ENCODE data around the gene ANKS6. TPM values are rescaled to one million over a fixed set of nuclear protein-coding genes. Genes with fewer than 3 reads are reported as not detected.

Gene ANKS6
- total and polyA plus RNA-seq, 4 donors: 16.7 to 35.5 (median 25.0) TPM

- H3K27me3 ChIP-seq (ENCODE audit: control insufficient read depth in 3 of 3, insufficient read depth in 3 of 3, low read length in 2 of 3): peaks cover 0 to 3% (median 0%) of the 10 kb centered on the region in 3 donors
- no peak for ATAC-seq (ENCODE audit: insufficient read depth, low FRiP score)
These were observed 101.4 kb downstream of the ANKS6 start for GRCh38 chr9:98694943-98695342.

DNA sequence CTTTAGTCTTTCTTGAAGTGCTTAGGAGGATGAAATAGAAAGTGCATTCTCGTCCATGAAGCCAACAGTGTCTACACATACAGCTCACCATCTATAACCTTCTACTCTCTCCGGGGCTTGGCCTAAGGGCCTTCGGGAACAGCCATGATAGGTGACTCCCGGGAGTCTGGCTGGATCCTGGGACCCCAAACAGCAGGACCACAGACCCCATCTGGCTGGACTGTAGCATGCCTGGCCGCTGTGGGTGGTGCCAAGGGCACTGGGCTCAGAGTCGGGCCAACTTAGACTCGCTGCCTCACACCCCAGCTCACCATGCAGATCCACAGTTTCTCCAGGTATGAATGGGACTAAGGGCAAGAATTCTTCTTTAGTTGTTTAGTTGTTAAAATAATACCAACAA is 104.0 kb downstream of the ANKS6 start:
- no peaks in the 10 kb centered on the region for H3K36me3 ChIP-seq (ENCODE audit: control insufficient read depth in 4 of 4, insufficient read depth in 4 of 4, low read length in 4 of 4)
- 91 to 94% methylated on average over 7 of the region's 7 CpGs for WGBS, 2 donors
- H3K4me3 ChIP-seq: no peak overlapping the region
- TF ChIP-seq, protein P1, sequence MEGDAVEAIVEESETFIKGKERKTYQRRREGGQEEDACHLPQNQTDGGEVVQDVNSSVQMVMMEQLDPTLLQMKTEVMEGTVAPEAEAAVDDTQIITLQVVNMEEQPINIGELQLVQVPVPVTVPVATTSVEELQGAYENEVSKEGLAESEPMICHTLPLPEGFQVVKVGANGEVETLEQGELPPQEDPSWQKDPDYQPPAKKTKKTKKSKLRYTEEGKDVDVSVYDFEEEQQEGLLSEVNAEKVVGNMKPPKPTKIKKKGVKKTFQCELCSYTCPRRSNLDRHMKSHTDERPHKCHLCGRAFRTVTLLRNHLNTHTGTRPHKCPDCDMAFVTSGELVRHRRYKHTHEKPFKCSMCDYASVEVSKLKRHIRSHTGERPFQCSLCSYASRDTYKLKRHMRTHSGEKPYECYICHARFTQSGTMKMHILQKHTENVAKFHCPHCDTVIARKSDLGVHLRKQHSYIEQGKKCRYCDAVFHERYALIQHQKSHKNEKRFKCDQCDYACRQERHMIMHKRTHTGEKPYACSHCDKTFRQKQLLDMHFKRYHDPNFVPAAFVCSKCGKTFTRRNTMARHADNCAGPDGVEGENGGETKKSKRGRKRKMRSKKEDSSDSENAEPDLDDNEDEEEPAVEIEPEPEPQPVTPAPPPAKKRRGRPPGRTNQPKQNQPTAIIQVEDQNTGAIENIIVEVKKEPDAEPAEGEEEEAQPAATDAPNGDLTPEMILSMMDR (IDR thresholded peaks at IDR 0.05; ENCODE audit: control extremely low read depth, extremely low read depth): no peak
- H3K4me1 ChIP-seq (ENCODE audit: control insufficient read depth in 5 of 5, insufficient read depth in 5 of 5, low read length in 5 of 5): no peaks in the 10 kb centered on the region
- H3K9me3 ChIP-seq (ENCODE audit: control insufficient read depth in 4 of 4, insufficient read depth in 3 of 4, low read length in 3 of 4): no peaks in the 10 kb centered on the region
- peaks cover 0 to 3% (median 0%) of the 10 kb centered on the region in 3 donors for H3K27me3 ChIP-seq (ENCODE audit: control insufficient read depth in 3 of 3, insufficient read depth in 3 of 3, low read length in 2 of 3)
- DNase-seq (no peak), ATAC-seq (ENCODE audit: insufficient read depth, low FRiP score) (no peak)
- H3K9ac ChIP-seq (ENCODE audit: insufficient read depth in 1 of 2, low read length in 2 of 2): no peak overlapping the region
- H3K27ac ChIP-seq (ENCODE audit: low read depth in 1 of 2, low read length in 1 of 2): no peak overlapping the region

More at GRCh38 chr9:98694943-98695342, 101.4 kb downstream of the ANKS6 start:
- Histone ChIP-seq H3K4me1 (ENCODE audit: control insufficient read depth in 5 of 5, insufficient read depth in 5 of 5, low read length in 5 of 5) (no peaks in the 10 kb centered on the region), H3K9me3 (ENCODE audit: control insufficient read depth in 4 of 4, insufficient read depth in 3 of 4, low read length in 3 of 4) (peaks cover 0 to 4% (median 0%) of the 10 kb centered on the region in 4 donors), H3K27ac (ENCODE audit: low read depth in 1 of 2, low read length in 1 of 2) (no peak overlapping the region), H3K9ac (ENCODE audit: insufficient read depth in 1 of 2, low read length in 2 of 2) (no peak overlapping the region), H3K36me3 (ENCODE audit: control insufficient read depth in 4 of 4, insufficient read depth in 4 of 4, low read length in 4 of 4) (no peaks in the 10 kb centered on the region), H3K4me3 (no peak overlapping the region)
- TF ChIP-seq, protein P1 (IDR thresholded peaks at IDR 0.05; ENCODE audit: control extremely low read depth, extremely low read depth): no peak
- 86 to 90% methylated on average over 2 of the region's 2 CpGs for WGBS, 2 donors
- DNase-seq: no peak

GRCh38 chr9:98691890-98692289 is 104.5 kb downstream of the ANKS6 start:
- ATAC-seq (ENCODE audit: insufficient read depth, low FRiP score): no peak
- WGBS, 2 donors: 94% methylated on average over 3 of the region's 3 CpGs
- TF ChIP-seq, protein P1 (IDR thresholded peaks at IDR 0.05; ENCODE audit: control extremely low read depth, extremely low read depth): no peak

DNA sequence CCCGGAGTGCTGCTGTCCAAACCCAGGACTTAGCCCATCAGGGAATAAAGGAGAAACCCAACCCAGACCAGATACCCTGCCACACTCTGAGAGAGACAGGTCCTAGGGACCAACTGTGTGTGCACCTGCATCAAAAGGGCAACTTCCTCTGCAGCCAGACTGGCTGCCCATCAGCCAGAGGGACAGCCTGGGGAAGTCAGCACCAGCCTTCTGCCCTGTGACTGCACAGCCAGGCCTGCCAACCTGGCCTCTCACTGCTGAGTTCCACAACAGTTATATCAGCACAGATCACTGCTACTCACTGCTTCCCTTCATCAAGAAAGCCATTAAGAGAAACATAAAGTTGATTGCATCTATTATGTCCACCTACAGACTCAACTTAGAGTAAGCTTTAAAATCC is 105.7 kb downstream of the ANKS6 start:
- Histone ChIP-seq H3K27ac (ENCODE audit: low read depth in 1 of 2, low read length in 1 of 2) (no peak overlapping the region), H3K4me3 (no peak overlapping the region), H3K9me3 (ENCODE audit: control insufficient read depth in 4 of 4, insufficient read depth in 3 of 4, low read length in 3 of 4) (no peaks in the 10 kb centered on the region), H3K9ac (ENCODE audit: insufficient read depth in 1 of 2, low read length in 2 of 2) (no peak overlapping the region), H3K4me1 (ENCODE audit: control insufficient read depth in 5 of 5, insufficient read depth in 5 of 5, low read length in 5 of 5) (peaks cover 0 to 3% (median 0%) of the 10 kb centered on the region in 5 donors), H3K27me3 (ENCODE audit: control insufficient read depth in 3 of 3, insufficient read depth in 3 of 3, low read length in 2 of 3) (no peaks in the 10 kb centered on the region), H3K36me3 (ENCODE audit: control insufficient read depth in 4 of 4, insufficient read depth in 4 of 4, low read length in 4 of 4) (no peaks in the 10 kb centered on the region)
- TF ChIP-seq, protein P1 (IDR thresholded peaks at IDR 0.05; ENCODE audit: control extremely low read depth, extremely low read depth): no peak
- 84 to 92% methylated on average over 1 of the region's 1 CpG for WGBS, 2 donors
- ATAC-seq (ENCODE audit: insufficient read depth, low FRiP score) (no peak), DNase-seq (no peak)

More at GRCh38 chr9:98691890-98692289, 104.5 kb downstream of the ANKS6 start:
- Histone ChIP-seq H3K27ac (ENCODE audit: low read depth in 1 of 2, low read length in 1 of 2) (no peak overlapping the region), H3K36me3 (ENCODE audit: control insufficient read depth in 4 of 4, insufficient read depth in 4 of 4, low read length in 4 of 4) (no peaks in the 10 kb centered on the region), H3K9ac (ENCODE audit: insufficient read depth in 1 of 2, low read length in 2 of 2) (no peak overlapping the region), H3K27me3 (ENCODE audit: control insufficient read depth in 3 of 3, insufficient read depth in 3 of 3, low read length in 2 of 3) (peaks cover 0 to 3% (median 0%) of the 10 kb centered on the region in 3 donors), H3K9me3 (ENCODE audit: control insufficient read depth in 4 of 4, insufficient read depth in 3 of 4, low read length in 3 of 4) (no peaks in the 10 kb centered on the region), H3K4me3 (no peak overlapping the region), H3K4me1 (ENCODE audit: control insufficient read depth in 5 of 5, insufficient read depth in 5 of 5, low read length in 5 of 5) (no peaks in the 10 kb centered on the region)
- DNase-seq: no peak

Measured in lung (tissue), 12 donors.